Measurements from ENCODE around the gene IFITM5. TPM values are rescaled to one million over a fixed set of nuclear protein-coding genes. Genes with fewer than 3 reads are reported as not detected.

The IFITM5 gene
- total and polyA plus RNA-seq, 2 donors (not counting 1 experiment from before 2014, with no cell fraction given) = not detected

GRCh38 chr11:332651-333480, 33.5 kb upstream of the IFITM5 start:
- 84% methylated on average over 21 of the region's 23 CpGs for WGBS (ENCODE audit: insufficient coverage)
- peaks cover 35% of the 10 kb centered on the region for H3K4me1 Mint-ChIP-seq
- peaks cover 13 to 34% of the 10 kb centered on the region in 2 donors for H3K4me1 ChIP-seq (ENCODE audit: control insufficient read depth in 2 of 2, insufficient read depth in 2 of 2, low read length in 2 of 2)

More at GRCh38 chr11:332651-333480, 33.5 kb upstream of the IFITM5 start:
- no peaks in the 10 kb centered on the region for H3K9me3 Mint-ChIP-seq (ENCODE audit: insufficient read depth)
- H3K9ac ChIP-seq (ENCODE audit: low read length) = no peak overlapping the region
- H3K36me3 ChIP-seq (replicated peaks in 1 of 2; ENCODE audit: control extremely low read depth in 1 of 2, control insufficient read depth in 1 of 2, extremely low read depth in 1 of 2, insufficient read depth in 2 of 2, low read length in 1 of 2) = no peaks in the 10 kb centered on the region
- no peaks in the 10 kb centered on the region for H3K27me3 ChIP-seq (replicated peaks in 1 of 4; ENCODE audit: control extremely low read depth in 1 of 4, control insufficient read depth in 3 of 4, insufficient read depth in 4 of 4, low read length in 3 of 4)
- H3K79me2 ChIP-seq (ENCODE audit: control insufficient read depth, insufficient read depth, low read length) = no peaks in the 10 kb centered on the region
- ChIA-PET POLR2A (no interaction called here), CTCF (interaction anchor here (0.6 to 1.1 kb wide), 2 partner anchors 20 to 81 kb away, joined by 3 read pairs; no protein-coding TSS in a partner anchor)
- no peak overlapping the region for H3K4me2 ChIP-seq (replicated peaks; ENCODE audit: low read depth, low read length, poor library complexity, severe bottlenecking)
- no peak overlapping the region for H2AFZ ChIP-seq (ENCODE audit: insufficient read depth, low read depth, low read length, poor library complexity, severe bottlenecking)
- DNase-seq (no peak), ATAC-seq (ENCODE audit: low read depth) (no peak)
- H3K9me3 ChIP-seq (ENCODE audit: control extremely low read depth in 1 of 3, control insufficient read depth in 2 of 3, insufficient read depth in 1 of 3, low read length in 2 of 3) = peaks cover 0 to 13% (median 0%) of the 10 kb centered on the region in 3 donors
- no peak overlapping the region for H3K4me3 ChIP-seq (ENCODE audit: control extremely low read depth in 1 of 5, extremely low read depth in 1 of 5, insufficient read depth in 1 of 5, low read depth in 2 of 5, low read length in 4 of 5)
- no peaks in the 10 kb centered on the region for H4K20me1 ChIP-seq (ENCODE audit: control insufficient read depth, insufficient read depth, low read length, poor library complexity, severe bottlenecking)
- H3K27ac ChIP-seq (ENCODE audit: low read length in 2 of 2) = no peak overlapping the region
- no peak overlapping the region for H3K27ac Mint-ChIP-seq
- TF ChIP-seq CTCF (IDR thresholded peaks at IDR 0.05) (no peak), EZH2 (IDR thresholded peaks at IDR 0.05; ENCODE audit: borderline replicate concordance, insufficient read depth, low read depth, low read length, poor library complexity, severe bottlenecking) (no peak)
- H3K4me3 Mint-ChIP-seq = no peak overlapping the region
- H3K27me3 Mint-ChIP-seq = no peaks in the 10 kb centered on the region
- intact Hi-C loops (cut with micrococcal nuclease) = no loop called here
